MG63 (cell line): Measurements from ENCODE around the gene RAB4B. TPM values are rescaled to one million over a fixed set of nuclear protein-coding genes. Genes with fewer than 3 reads are reported as not detected.
"Not testable (repeated sequence)": the region's sequence is repeated elsewhere in the genome, so short reads cannot be mapped to it uniquely, and the experiment has no call there.

ENCODE experiments used
- DNase-seq: peaks from one replicate; pipeline ENCODE4 v3.0.0-alpha.2; 2020
- H3K27me3 ChIP-seq: fragments of 250-450 bp; sonication (Bioruptor Pico); 2 replicates; pipeline ENCODE4 v1.5.1; 2020; ENCODE audit warnings: mild to moderate bottlenecking, moderate library complexity
- H3K36me3 ChIP-seq: fragments of 250-450 bp; sonication (Bioruptor Pico); 2 replicates; pipeline ENCODE4 v1.5.1; 2020; ENCODE audit warnings: mild to moderate bottlenecking, moderate library complexity
- H3K4me3 ChIP-seq: fragments of 250-450 bp; sonication (Bioruptor Pico); 2 replicates; pipeline ENCODE4 v1.5.1; 2020; ENCODE audit warnings: mild to moderate bottlenecking, moderate library complexity
- H3K9me3 ChIP-seq: fragments of 250-450 bp; sonication (Bioruptor Pico); 2 replicates; pipeline ENCODE4 v1.5.1; 2020; ENCODE audit warnings: mild to moderate bottlenecking, moderate library complexity
- total RNA-seq: library from RNA; depleted of rRNA; stranded (reverse); fragments of >200 nt; shearing (Covaris generic); gene quantifications from 2 replicates; pipeline ENCODE4 v1.2.3, GENCODE V29; 2014; ENCODE audit warnings: low replicate concordance; rRNA removed

RAB4B gene
- total RNA-seq, 1 experiment from 2014 or later = 41.2 TPM

DNA sequence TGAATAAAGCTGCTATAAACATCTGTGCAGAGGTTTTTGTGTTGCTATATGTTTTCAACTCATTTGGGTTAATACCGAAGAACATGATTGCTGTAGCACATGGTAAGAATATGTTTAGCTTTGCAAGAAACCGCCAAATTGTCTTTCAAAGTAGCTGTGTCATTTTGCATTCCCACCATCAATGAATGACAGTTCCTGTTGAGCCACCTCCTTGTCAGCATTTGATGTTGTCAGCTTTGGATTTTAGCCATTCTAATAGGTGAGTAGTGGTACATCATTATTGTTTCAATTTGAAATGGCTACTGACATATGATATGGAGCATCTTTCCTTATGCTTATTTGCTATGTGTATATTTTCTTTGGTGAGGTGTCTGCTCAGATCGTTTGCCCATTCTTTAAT lies 64.0 kb downstream of the RAB4B start:
- not testable (repeated sequence) for H3K36me3 ChIP-seq, H3K9me3 ChIP-seq, H3K27me3 ChIP-seq, DNase-seq, H3K4me3 ChIP-seq

DNA sequence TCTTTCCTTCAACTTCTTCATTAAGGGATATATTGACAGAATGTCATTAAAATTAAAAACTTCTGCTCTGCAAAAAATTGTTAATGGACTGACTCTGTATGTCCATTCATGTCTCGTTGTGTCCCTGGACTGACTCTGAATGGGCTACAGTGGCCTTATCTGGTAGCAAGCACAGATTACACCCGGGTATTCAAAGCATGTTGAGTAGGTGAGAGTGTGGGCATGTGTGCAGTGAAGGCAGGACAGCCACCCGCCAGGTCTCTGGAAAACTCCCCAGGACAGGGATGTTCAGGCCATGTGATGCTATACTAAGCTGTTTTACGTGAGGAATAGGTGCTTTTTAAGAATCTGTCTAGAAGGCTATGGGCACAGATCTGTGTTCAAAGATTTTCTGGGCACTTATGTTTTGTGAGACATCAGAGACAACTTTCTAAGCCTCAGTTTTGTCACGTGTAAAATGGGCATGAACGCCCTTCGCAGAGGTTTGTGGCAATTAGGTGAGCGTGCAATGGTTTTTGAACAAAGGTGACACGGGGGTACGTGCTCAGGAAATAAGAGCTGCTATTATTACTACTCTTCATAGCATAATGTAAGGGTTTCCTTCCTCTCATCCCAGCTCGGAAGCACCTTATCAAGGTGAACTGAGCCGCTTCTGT lies 65.1 kb downstream of the RAB4B start:
- not testable (repeated sequence) for H3K4me3 ChIP-seq, H3K9me3 ChIP-seq, H3K27me3 ChIP-seq, DNase-seq, H3K36me3 ChIP-seq

DNA sequence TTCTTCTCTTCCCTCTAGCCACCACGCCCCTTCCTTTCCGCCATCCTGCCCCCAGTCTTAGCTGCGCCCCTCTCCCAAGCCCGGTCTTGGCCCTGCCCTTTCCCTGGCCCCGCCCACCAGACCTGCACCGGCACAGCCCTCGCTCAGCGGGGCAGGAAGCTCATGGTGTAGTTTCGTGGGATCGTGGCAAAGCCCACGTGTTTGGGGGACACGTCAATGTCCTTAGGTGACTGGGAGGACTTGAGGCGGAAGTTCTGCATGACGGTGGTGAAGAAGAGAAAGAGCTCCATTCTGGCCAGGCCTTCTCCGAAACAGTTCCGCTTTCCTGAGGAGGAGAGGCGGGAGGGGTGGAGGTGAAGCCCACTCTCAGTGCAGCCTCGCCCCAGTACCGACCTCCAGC lies 65.6 kb downstream of the RAB4B start:
- H3K9me3 ChIP-seq, H3K27me3 ChIP-seq, H3K4me3 ChIP-seq, H3K36me3 ChIP-seq, DNase-seq: not testable (repeated sequence)

Other genes starting within 250 kb of the RAB4B start
- 61.7 and 105 TPM in 2 replicates for gene SHKBP1, start 201.4 kb upstream of the RAB4B start, total RNA-seq
- 12.9 and 26.5 TPM in 2 replicates for gene LTBP4, start 176.9 kb upstream of the RAB4B start, total RNA-seq
- gene NUMBL, start 87.6 kb upstream of the RAB4B start, total RNA-seq = 42.1 and 42.8 TPM in 2 replicates
- 44.6 and 462 TPM in 2 replicates for gene COQ8B, start 61.4 kb upstream of the RAB4B start, total RNA-seq
- 22.3 and 23.8 TPM in 2 replicates for gene ITPKC, start 61.1 kb upstream of the RAB4B start, total RNA-seq
- gene ACTMAP, start 27.8 kb upstream of the RAB4B start, total RNA-seq = 0.95 and 3.6 TPM in 2 replicates
- 66.4 and 68.4 TPM in 2 replicates for gene SNRPA, start 27.0 kb upstream of the RAB4B start, total RNA-seq
- not detected in 2 replicates for gene MIA, start 2.7 kb upstream of the RAB4B start, total RNA-seq
- 63.2 and 140 TPM in 2 replicates for gene EGLN2, start 20.9 kb downstream of the RAB4B start, total RNA-seq
- gene CYP2A6, start 72.2 kb downstream of the RAB4B start, total RNA-seq = not detected in 2 replicates
- gene CYP2A7, start 104.0 kb downstream of the RAB4B start, total RNA-seq = not detected in 2 replicates
- gene CYP2B6, start 213.0 kb downstream of the RAB4B start, total RNA-seq = not detected in 2 replicates